Pancreas (tissue), 10 donors: ENCODE measurements around the gene MPRIP. TPM values are rescaled to one million over a fixed set of nuclear protein-coding genes. Genes with fewer than 3 reads are reported as not detected.
"Not testable (repeated sequence)": the region's sequence is repeated elsewhere in the genome, so short reads cannot be mapped to it uniquely, and the experiment has no call there.

Source experiments
- ATAC-seq, 4 donors: fragments of 200-7000 bp; cut with Tn5 transposase; one replicate each; pipeline versions ENCODE4 v1.8.0 to v1.9.1; 2020; ENCODE audit warnings: mild to moderate bottlenecking in 4 of 4, moderate library complexity in 4 of 4
- DNase-seq, 6 donors: peaks; one replicate each; pipeline ENCODE4 v3.0.0-alpha.2; 2020
- FAIRE-seq: peaks from 2 replicates; lab custom pipeline; 2012; peaks lifted over from hg19 to GRCh38; lab: Jason Lieb, UNC
- H3K27ac ChIP-seq, 4 donors: fragments of 200-600 bp; sonication (generic); 1 replicate in 3 of 4; 2 replicates in 1 of 4; pipeline versions ENCODE4 v1.5.0 to v1.8.0; 2020
- H3K27me3 ChIP-seq, 4 donors: fragments of 200-600 bp; one replicate each; pipeline ENCODE4 v1.8.0; 2021
- H3K36me3 ChIP-seq, 3 donors: fragments of 200-600 bp; sonication (generic) in 1 of 3; one replicate each; pipeline versions ENCODE4 v1.5.0 to v1.8.0; 2020 to 2021
- H3K4me1 ChIP-seq, 3 donors: fragments of 200-600 bp; one replicate each; pipeline ENCODE4 v1.8.0; 2021
- H3K4me3 ChIP-seq, 4 donors: fragments of 200-600 bp; sonication (generic) in 2 of 4; one replicate each; pipeline versions ENCODE4 v1.5.0 to v1.8.0; 2020 to 2021
- H3K9me3 ChIP-seq, 4 donors: fragments of 200-600 bp; one replicate each; pipeline ENCODE4 v1.8.0; 2021
- WGBS, 2 donors: extraction: QIAGEN DNeasy Blood & Tissue Kit; methylation state at CpG; one replicate each; pipeline ENCODE4 v1.1.7; 2013; 5-methylcytosine and 5-hydroxymethylcytosine counted together
- intact Hi-C, 3 donors: fragments of 100-400 bp; cut with DNase I; formaldehyde crosslinking; loops; one replicate each; pipeline versions ENCODE4 v1.11.1 to v1.14.2; 2022
- polyA plus RNA-seq, 2 donors: library from polyadenylated mRNA; stranded (reverse); fragments of 200-250 nt; gene quantifications; one replicate each; pipeline ENCODE4 v1.2.3, GENCODE V29; 2013
- total RNA-seq, 6 donors: library from RNA; stranded (reverse); fragmentation: NEBNext Ultra II Directional in 4 of 6; extraction: Animal tissue kit (Norgen Biotek cat#: 25700) in 4 of 6; gene quantifications; one replicate each; pipeline versions ENCODE4 v1.2.1 to v1.2.4, GENCODE V29; 2021 to 2023
- TF ChIP-seq, protein P1 (sequence below), 4 donors: fragments of 200-600 bp; sonication (generic) in 3 of 4; IDR thresholded peaks; one replicate each; pipeline versions ENCODE4 v1.5.0 to v1.8.0; 2021; ENCODE audit warnings: antibody characterized with exemption in 4 of 4
- donor health status: healthy with polysubstance abuse.
- donor health status: DM: no; HTN: no; CAD: no; lungs with moderate emphysema.
- donor health status: DM: no; HTN: no; CAD: no.
- donor health status: control.
- donor health status: control.
- donor health status: Bipolar disorder and iron deficiency.
- donor health status: DM: yes; HTN: yes; CAD: no.
- donor health status: DM: no; HTN: no; CAD: no.
- donor health status: DM: no; HTN: no; CAD: no.
- donor health status: DM: yes; HTN: yes; CAD: no.

MPRIP gene
- total and polyA plus RNA-seq, 8 donors, result 91.8 to 242 (median 107) TPM

DNA sequence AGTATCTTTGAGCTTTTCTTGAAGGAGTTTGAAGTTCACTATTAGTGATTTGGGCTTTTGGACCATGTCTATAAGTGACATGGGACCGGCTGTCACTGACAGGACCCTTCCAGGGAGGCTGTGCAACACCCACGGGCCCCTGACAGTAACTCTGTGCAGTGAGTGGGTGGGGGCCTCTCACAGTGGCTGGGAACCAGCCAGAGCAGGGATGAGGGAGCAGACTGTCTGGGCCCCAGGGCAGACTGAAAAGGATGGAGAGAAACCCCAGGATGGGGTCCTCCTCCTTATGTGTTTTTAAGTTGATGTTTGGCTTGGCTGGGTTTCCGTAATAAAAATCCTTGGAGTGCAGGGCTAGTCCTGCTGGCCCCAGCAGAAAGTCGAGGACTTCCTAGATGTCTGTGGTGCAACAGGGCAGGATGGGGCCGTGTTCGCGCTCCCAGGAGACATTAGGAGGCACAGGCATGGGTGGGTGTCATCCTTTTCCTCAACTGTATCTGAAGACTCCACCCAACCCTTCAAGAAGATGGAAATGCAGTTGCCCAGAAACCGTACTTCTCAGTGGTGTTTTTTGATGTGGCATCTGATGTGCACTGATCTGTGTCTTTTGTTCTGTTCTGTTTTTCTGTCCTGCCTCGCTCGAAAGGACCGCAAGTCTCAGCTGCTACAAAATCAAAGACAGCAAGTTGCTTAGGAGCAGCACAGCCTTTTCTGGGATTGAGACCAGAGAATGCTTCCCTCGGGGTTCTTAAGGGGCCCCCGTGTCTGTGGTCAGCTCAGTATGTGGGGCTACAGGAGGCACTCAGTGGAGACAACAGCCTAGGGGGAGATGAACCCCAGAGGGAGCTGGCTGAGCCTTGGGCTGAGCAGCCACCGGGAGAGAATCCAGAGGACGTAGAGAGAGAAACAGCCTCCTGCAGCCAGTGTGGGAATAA lies 139.7 kb downstream of the MPRIP start:
- Histone ChIP-seq H3K27ac (no peak overlapping the region), H3K36me3 (peaks cover 0 to 64% (median 21%) of the 10 kb centered on the region in 3 donors), H3K4me3 (no peak overlapping the region), H3K4me1 (peaks cover 0 to 10% (median 3%) of the 10 kb centered on the region in 3 donors), H3K27me3 (no peaks in the 10 kb centered on the region), H3K9me3 (no peaks in the 10 kb centered on the region)
- TF ChIP-seq, protein P1, sequence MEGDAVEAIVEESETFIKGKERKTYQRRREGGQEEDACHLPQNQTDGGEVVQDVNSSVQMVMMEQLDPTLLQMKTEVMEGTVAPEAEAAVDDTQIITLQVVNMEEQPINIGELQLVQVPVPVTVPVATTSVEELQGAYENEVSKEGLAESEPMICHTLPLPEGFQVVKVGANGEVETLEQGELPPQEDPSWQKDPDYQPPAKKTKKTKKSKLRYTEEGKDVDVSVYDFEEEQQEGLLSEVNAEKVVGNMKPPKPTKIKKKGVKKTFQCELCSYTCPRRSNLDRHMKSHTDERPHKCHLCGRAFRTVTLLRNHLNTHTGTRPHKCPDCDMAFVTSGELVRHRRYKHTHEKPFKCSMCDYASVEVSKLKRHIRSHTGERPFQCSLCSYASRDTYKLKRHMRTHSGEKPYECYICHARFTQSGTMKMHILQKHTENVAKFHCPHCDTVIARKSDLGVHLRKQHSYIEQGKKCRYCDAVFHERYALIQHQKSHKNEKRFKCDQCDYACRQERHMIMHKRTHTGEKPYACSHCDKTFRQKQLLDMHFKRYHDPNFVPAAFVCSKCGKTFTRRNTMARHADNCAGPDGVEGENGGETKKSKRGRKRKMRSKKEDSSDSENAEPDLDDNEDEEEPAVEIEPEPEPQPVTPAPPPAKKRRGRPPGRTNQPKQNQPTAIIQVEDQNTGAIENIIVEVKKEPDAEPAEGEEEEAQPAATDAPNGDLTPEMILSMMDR (IDR thresholded peaks at IDR 0.05), result no peak
- DNase-seq (no peak), ATAC-seq (no peak), FAIRE-seq (no peak)
- 84 to 91% methylated on average over 14 to 15 of the region's 15 CpGs for WGBS, 2 donors
- intact Hi-C loops, result no loop called here

DNA sequence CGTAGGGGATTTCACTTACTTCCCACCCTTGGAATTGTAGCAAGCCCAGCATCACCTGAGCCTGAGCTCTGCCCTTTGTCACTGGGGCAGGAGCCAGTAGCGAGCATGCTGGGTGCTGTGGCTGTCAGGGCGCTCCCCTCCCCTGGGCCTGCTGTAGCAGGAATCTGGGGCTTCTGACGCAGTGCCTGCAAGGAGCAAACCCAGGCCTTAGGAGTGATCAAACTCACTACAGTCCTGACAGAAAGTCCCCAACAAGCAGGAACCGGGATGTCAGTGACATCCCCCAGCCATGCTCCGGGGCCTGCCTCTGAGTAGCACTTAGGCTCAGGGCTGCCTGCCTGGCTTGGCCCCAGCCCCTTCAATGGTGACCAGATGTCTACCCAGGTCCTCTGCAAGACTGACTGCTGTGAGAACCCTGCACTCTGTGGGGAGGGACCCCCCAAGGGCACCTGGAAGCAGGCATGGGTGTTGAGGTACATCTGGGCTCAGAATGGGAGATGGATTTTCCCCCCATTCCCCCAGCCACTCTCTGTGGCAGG lies 140.4 kb downstream of the MPRIP start:
- 98 to 99% methylated on average over 6 of the region's 6 CpGs for WGBS, 2 donors
- intact Hi-C loops, result no loop called here
- peaks cover 0 to 58% (median 14%) of the 10 kb centered on the region in 3 donors for H3K36me3 ChIP-seq
- no peak for DNase-seq
- H3K27me3 ChIP-seq, result no peaks in the 10 kb centered on the region
- FAIRE-seq, result no peak
- TF ChIP-seq, protein P1 (IDR thresholded peaks at IDR 0.05), result no peak
- H3K9me3 ChIP-seq, result no peaks in the 10 kb centered on the region
- H3K4me3 ChIP-seq, result no peak overlapping the region
- H3K27ac ChIP-seq, result no peak overlapping the region
- no peak for ATAC-seq
- peaks cover 0 to 10% (median 3%) of the 10 kb centered on the region in 3 donors for H3K4me1 ChIP-seq

DNA sequence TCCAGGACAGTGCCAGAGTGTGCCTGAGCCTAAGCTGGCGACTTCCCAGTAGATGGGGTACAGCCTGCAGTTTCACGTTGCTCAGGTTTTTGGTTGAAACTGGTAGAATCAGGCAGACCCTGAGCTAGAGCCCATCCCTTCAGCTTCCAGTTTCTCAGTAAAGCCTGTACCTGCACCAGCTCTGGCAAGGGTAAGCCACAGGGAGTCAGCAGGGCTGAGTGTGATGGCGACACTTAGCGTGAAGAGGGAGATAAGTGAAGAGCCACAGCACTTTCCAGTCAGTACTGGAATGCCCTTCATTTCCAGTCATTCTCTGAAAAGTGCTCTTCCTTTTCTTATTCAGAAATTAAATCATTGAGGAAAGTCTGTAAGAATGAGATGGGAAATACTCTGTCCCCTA lies 141.5 kb downstream of the MPRIP start:
- H3K27ac ChIP-seq, result no peak overlapping the region
- H3K27me3 ChIP-seq, result no peaks in the 10 kb centered on the region
- H3K9me3 ChIP-seq, result no peaks in the 10 kb centered on the region
- ATAC-seq, result no peak
- H3K4me3 ChIP-seq, result no peak overlapping the region
- DNase-seq, result no peak
- peaks cover 0 to 47% (median 13%) of the 10 kb centered on the region in 3 donors for H3K36me3 ChIP-seq
- 90 to 97% methylated on average over 4 of the region's 4 CpGs for WGBS, 2 donors
- no peak for FAIRE-seq
- intact Hi-C loops, result no loop called here
- TF ChIP-seq, protein P1 (IDR thresholded peaks at IDR 0.05), result no peak
- peaks cover 0 to 10% (median 3%) of the 10 kb centered on the region in 3 donors for H3K4me1 ChIP-seq

DNA sequence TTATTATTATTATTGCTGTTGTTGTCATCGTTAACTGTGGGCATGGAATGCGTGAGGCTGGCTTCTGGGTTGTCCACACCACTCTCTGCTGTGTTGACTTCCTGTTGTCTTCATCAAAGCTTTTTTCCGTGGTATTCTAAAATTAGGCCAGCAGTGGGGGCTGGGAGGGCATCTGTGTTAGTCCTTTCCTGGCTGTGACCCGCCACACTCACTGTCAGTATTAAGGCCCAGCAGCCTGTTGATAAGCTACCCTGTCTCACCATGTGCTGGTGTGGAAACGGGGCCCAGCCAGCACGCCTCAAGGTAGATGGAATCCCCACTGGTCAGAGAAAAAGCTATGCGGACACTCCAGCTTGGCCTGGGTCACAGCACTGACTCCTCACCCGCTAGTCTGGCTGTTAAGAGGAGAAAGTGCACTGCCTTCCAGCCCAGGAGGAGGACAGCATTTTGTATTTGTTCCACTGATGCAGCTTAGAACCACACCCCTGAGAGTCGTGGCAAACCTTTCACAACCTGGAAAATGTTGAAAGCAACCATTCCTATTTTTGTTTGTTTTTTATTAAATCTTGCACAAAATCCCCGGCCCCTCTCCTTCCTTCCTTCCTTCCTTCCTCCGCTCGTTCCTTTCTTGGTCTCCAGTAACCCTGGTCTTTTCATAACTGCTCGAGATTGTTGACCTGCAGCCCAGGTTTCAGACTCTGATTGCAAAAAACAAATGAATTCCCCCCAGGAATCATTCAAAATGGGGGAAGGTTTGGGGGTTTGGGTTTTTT lies 142.9 kb downstream of the MPRIP start:
- 82 to 83% methylated on average over 13 of the region's 13 CpGs for WGBS, 2 donors
- peaks cover 0 to 33% (median 9%) of the 10 kb centered on the region in 3 donors for H3K36me3 ChIP-seq
- H3K9me3 ChIP-seq, H3K27ac ChIP-seq, DNase-seq, H3K4me3 ChIP-seq, FAIRE-seq, ATAC-seq, H3K4me1 ChIP-seq, H3K27me3 ChIP-seq, intact Hi-C loops: not testable (repeated sequence)

DNA sequence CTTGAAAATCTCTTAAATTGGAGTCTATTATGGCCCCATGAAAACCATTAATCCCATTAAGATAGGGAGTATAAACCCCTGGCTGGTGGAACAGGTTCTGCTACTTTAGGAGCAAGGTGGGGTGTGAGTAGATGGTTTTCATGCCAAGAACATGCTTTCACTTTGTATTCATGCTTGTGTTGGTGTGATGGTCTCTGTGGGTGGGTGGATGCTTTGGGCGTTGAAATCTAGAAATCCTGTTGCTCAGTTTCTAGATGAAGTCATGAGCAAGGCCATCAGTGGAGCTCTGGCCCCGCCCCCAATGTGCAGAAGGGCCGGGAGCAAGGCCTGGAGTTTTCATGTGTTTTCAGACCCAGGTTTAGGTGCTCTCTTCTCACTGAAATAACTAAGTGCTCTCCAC lies 143.8 kb downstream of the MPRIP start:
- no peaks in the 10 kb centered on the region for H3K27me3 ChIP-seq
- TF ChIP-seq, protein P1 (IDR thresholded peaks at IDR 0.05), result no peak
- H3K4me3 ChIP-seq, result no peak overlapping the region
- peak overlapping the region in 3 of 4 donors; percentile 16 to 55 (median 51) for H3K27ac ChIP-seq
- H3K36me3 ChIP-seq, result peaks cover 0 to 26% (median under 1%) of the 10 kb centered on the region in 3 donors
- WGBS, 2 donors, result 32 to 36% methylated on average over 3 of the region's 3 CpGs
- H3K9me3 ChIP-seq, result no peaks in the 10 kb centered on the region
- intact Hi-C loops, result no loop called here
- DNase-seq (peak in 1 of 6 donors; percentile 34), FAIRE-seq (no peak), ATAC-seq (peak; percentile 44 to 82 (median 64))
- H3K4me1 ChIP-seq, result peaks cover 0 to 10% (median 3%) of the 10 kb centered on the region in 3 donors
